NCI-H2171 (cell line): ENCODE measurements around the gene TMEM258.
A peak's percentile ranks its signal among the peaks of the same experiment; 100 is the strongest.

Source experiments
- DNase-seq: peaks from one replicate; lab custom pipeline; 2025; lab: John Stamatoyannopoulos, UW

Gene TMEM258

GRCh38 chr11:61795876-61796526 lies 3.6 kb upstream of the TMEM258 start:
- DNase-seq, result no peak

GRCh38 chr11:61795459-61795858 lies 3.1 kb upstream of the TMEM258 start:
- DNase-seq, result no peak

GRCh38 chr11:61794579-61794978 lies 2.2 kb upstream of the TMEM258 start:
- no peak for DNase-seq

- no peak for DNase-seq
Measured at GRCh38 chr11:61793829-61794204, 1.4 kb upstream of the TMEM258 start.

- DNase-seq, result peak; percentile 78
Measured at GRCh38 chr11:61793083-61793828, 857 bp upstream of the TMEM258 start.

GRCh38 chr11:61791737-61792309 lies 576 bp downstream of the TMEM258 start:
- no peak for DNase-seq

GRCh38 chr11:61787928-61788491 lies 4.4 kb downstream of the TMEM258 start:
- DNase-seq, result no peak

- no peak for DNase-seq
Measured at GRCh38 chr11:61785837-61786402, 6.5 kb downstream of the TMEM258 start.

GRCh38 chr11:61784506-61784805 lies 7.9 kb downstream of the TMEM258 start:
- no peak for DNase-seq

GRCh38 chr11:61783717-61784505 lies 8.5 kb downstream of the TMEM258 start:
- no peak for DNase-seq

GRCh38 chr11:61782841-61783240 lies 9.6 kb downstream of the TMEM258 start:
- no peak for DNase-seq

- no peak for DNase-seq
Measured at GRCh38 chr11:61782299-61782698, 10.1 kb downstream of the TMEM258 start.

- DNase-seq, result no peak
Measured at GRCh38 chr11:61781585-61781984, 10.8 kb downstream of the TMEM258 start.

- no peak for DNase-seq
Measured at GRCh38 chr11:61780581-61781162, 11.7 kb downstream of the TMEM258 start.

GRCh38 chr11:61779666-61780525 lies 12.5 kb downstream of the TMEM258 start:
- DNase-seq, result no peak

GRCh38 chr11:61778920-61779650 lies 13.3 kb downstream of the TMEM258 start:
- no peak for DNase-seq

GRCh38 chr11:61778357-61778886 lies 14.0 kb downstream of the TMEM258 start:
- no peak for DNase-seq

GRCh38 chr11:61777234-61778090 lies 14.9 kb downstream of the TMEM258 start:
- DNase-seq, result no peak

- DNase-seq, result no peak
Measured at GRCh38 chr11:61776561-61777075, 15.8 kb downstream of the TMEM258 start.
